Measurements from ENCODE around the gene MROH7.

The MROH7 gene

GRCh38 chr1:54640863-54641836 lies at the start of gene MROH7:
MROH7 (plus strand) TSS chr1:54641786; CDS start chr1:54652927, 11,141 bp downstream.
- no peak for DNase-seq

GRCh38 chr1:54593571-54594160 lies 47.9 kb upstream of the MROH7 start:
- DNase-seq: no peak

DNA sequence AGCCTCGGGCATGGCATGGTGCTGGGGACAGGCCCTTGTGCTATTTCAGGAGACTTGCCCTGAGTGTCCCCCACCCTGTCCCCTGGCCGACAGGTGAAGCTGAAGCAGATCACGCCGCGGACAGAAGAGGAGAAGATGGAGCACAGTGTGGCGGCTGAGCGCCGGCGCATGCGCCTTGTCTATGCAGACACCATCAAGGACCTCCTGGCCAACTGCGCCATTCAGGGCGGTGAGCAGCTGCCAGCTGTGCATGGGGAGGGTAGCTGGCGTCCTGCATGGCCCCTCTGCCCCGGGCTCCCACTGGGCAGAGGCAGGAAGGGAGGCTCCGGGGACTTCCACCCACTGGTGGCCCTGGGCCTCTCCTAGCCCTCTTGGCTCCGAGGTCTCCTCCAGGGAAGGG lies 47.1 kb upstream of the MROH7 start:
- DNase-seq: no peak

DNA sequence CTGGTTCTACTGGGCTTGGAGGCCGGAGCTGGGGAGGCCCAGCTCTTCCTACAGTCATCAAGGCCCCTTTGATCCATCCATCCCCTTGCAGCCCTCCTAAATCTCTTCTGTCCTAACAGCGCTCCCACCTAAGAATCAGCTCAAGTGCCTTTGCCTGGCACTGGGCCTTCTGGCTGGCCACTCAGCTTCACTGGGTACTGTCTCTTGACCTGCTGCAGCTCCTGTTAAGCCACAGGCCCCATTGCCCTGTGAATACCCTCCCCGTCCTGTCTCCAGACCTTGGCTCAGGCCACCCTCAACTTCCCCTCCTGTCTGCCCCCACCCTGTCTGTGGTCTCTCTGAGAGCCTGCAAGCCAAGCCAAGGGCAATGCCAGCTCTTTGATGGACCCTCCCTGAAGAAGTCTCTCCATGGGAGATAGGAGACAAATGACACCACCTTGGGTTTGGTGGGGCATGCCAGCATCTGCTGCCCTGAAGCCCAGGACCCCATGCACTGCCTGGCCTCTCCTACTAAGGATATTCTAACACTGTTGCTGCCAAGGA lies 45.6 kb upstream of the MROH7 start:
- DNase-seq: no peak

DNA sequence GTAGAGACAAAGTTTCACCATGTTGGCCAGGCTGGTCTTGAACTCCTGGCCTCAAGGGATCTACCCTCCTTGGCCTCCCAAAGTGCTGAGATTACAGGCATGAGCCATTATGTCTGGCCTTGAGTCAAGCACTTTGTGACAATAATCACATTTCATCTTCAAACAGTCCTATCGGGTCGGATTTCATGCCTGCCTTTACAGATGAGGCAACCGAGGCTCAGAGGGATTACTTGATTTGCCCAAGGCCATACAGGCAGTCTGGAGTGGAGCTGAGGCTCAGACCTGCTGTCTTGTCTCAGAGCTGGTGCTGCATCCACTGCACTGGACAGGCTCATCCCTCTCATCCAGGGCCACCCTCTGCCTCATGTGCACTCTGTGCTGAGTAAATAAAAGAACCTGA lies 44.8 kb upstream of the MROH7 start:
- DNase-seq: no peak

- DNase-seq: no peak
These were observed 44.0 kb upstream of the MROH7 start for GRCh38 chr1:54597455-54598030.

GRCh38 chr1:54599211-54599823 lies 42.3 kb upstream of the MROH7 start:
- no peak for DNase-seq

DNA sequence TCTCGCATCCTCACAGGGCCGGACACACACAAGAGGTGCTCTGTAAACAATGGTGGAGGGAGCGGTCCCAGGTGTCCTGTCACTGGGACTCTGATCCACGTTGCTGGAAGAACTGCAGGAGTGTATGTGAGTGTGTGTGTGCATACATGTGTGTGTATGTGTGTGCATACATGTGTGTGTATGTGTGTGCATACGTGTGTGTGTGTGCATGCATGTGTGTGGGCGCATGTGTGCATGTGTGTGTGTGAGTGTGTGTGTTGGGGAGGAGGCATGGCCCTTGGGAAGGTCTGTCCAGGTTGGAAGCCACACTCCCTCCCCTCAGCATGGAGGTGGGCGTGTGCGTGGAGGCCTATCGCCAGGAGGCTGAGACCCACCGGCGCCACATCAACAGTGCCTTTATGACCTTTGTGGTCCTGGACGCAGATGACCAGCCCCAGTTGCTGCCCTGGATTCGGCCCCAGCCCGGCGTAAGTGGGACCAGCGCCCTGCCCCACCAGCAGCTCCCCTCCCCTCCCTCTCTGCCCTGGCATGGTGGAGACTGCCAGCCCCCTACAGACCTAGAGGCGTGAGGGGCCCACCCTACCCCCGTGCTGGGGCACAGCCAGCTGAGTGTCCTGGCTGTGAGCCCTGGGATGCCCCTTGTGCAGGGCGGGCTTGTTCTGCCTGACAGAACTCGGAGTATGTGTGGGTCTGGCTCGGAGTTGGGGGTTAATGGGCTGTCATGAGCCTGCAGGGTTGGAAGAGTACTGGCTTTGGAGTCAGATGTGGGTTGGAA lies 40.5 kb upstream of the MROH7 start:
- no peak for DNase-seq

GRCh38 chr1:54601730-54602129 lies 39.9 kb upstream of the MROH7 start:
- DNase-seq: no peak

GRCh38 chr1:54602554-54602953 lies 39.0 kb upstream of the MROH7 start:
- DNase-seq: no peak

DNA sequence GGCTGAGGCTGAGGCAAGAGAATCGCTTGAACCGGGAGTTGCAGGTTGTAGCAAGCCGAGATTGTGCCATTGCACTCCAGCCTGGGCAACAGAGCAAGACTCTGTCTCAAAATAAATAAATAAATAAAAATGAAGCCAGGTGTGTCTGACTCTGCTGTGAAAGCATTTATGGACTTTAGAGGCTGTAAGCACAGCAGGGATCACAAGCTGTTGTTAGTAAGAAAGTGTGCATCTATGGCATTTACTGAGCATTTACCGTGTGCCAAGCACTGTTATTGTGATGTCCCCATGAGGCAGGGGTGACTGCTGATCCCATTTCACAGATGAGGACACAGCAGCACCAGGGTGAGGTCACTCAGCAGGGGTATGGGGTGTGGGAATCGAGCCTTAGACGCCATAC lies 38.3 kb upstream of the MROH7 start:
- DNase-seq: no peak

GRCh38 chr1:54604051-54604450 lies 37.5 kb upstream of the MROH7 start:
- DNase-seq: no peak

- peak; percentile 50 for DNase-seq
These were observed 36.8 kb upstream of the MROH7 start for GRCh38 chr1:54604572-54605370.

GRCh38 chr1:54606096-54606989 lies 35.2 kb upstream of the MROH7 start:
- DNase-seq: no peak

GRCh38 chr1:54606990-54607325 lies 34.6 kb upstream of the MROH7 start:
- no peak for DNase-seq

DNA sequence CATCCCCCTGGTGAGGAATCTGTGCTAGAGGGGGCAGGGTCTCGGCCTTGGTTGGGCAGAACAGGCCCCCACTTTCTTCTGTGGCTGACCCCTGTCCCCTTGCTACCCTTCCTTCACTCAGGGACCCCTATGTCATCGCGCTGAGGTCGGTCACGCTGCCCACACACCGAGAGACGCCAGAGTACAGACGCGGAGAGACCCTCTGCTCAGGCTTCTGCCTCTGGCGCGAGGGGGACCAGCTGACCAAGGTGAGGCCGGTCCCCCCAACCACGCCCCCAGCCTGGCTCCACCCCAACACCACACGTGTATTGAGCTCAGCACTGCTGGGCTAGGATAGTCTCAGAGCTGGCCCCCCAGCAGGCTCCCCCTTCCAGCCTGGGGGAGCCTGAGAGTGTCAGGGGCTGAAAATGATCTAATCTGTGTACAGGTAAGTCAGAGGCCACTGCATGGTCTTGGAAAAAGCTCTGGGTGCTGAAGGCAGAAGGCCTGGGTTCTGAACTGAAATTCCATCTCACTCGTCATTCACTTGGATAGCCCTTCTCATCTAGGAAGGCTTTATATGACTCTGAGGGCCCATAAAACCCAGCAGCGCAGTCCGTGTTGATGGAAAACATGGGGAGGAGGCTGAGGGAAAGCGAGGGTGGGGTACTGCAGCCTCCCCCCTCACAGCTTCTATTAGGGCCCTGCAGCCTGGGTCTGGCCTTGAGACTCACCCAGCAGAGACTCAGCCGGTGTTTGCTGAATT lies 33.6 kb upstream of the MROH7 start:
- DNase-seq: no peak

DNA sequence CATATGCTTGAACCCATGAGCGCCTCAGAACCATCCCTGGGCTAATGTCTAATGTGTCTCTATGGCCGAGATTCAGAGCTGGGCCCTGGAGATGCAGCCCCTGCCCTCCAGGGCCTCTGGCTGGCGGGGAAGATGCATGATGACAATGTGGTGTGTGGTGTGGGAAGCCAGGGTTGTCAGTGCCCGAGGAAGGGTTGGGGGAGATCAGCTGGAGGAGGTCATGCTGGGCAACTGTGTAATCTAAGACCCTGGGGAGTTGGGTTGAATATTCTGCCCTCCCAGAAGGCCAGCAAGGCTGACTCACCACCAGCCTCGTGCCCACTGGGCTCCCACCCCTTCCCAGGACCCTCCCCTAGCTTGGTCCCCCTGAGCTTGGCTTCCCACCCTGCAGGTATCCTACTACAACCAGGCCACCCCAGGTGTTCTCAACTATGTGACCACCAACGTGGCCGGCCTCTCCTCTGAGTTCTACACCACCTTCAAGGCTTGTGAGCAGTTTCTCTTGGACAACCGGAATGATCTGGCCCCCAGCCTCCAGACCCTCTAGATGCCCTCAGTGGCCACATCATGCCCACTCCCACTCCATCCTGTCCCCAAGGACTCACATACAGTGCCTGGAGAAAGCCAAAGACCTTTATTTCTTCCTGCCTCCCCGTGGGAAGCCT lies 32.9 kb upstream of the MROH7 start:
- DNase-seq: no peak

DNA sequence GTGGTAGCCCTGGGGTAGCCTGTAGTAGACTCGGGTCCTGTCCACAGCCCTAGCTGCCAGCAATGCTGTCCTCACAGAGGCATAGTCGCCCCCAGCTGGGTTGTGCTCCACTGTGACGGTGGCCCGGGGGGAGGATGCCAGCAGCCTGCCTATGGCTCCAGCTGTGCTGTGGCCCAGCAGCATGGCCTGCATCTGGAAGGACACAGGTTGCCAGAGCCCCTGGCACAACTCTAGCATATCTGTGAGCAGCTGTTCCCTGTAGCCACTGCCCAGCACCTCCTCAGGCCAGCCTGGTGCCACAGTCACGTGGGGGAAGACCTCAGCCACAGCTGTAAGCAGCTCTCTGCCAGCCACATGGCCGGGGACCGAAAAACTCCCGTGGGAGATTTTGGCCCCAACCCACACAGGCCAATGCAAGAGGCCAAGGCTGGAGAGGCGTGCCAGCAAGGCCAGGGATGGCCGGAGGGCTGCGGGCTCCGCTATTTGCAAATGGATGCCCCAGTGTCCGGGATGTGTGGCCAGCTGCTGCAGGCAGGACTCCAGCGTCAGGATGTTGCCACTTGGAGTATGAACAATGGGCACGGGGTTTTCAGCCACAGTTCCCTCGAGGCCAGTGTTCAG lies 32.2 kb upstream of the MROH7 start:
- DNase-seq: no peak

DNA sequence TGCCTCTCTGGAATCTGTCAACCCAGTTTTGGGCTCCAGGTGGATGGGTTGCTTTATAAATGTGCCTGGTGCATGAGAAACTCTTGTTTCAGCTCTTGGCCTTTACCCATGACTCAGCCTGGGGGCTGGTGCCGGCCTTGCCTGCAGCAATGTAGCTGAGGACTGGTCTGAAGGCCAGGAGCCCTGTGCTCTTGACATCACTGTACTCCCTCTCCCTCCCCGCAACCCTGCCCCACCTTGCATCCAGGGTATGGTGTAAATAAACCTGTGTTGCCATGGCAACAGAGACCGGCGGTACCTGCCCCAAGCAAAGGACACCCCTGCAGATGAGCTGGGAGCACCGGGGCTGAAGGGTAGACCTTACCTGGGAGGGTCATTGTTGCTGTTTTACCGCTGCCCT lies 31.5 kb upstream of the MROH7 start:
- no peak for DNase-seq

Data from CD4-positive, alpha-beta T cell treated with Interleukin-17A for 4 hours (primary cell).